Liver (tissue), 9 donors: ENCODE measurements around the gene QRICH1. TPM values are rescaled to one million over a fixed set of nuclear protein-coding genes. Genes with fewer than 3 reads are reported as not detected.
"Not testable (repeated sequence)": the region's sequence is repeated elsewhere in the genome, so short reads cannot be mapped to it uniquely, and the experiment has no call there.

Experiments
- DNase-seq: peaks from one replicate; pipeline ENCODE4 v3.0.0-alpha.2; 2017; ENCODE audit warnings: low spot score
- H3K27ac ChIP-seq, 2 donors: one replicate each; pipeline ENCODE4 v1.7.0; 2013; ENCODE audit warnings: inconsistent platforms in 2 of 2, low read length in 2 of 2, control low read depth in 1 of 2, low read depth in 1 of 2, mild to moderate bottlenecking in 1 of 2
- H3K27me3 ChIP-seq, 4 donors: one replicate each; pipeline versions ENCODE4 v1.6.1 to v1.7.0; 2013; ENCODE audit warnings: low read length in 3 of 4, inconsistent platforms in 1 of 4, mild to moderate bottlenecking in 1 of 4, moderate library complexity in 1 of 4; ENCODE audit not compliant: control insufficient read depth in 4 of 4, insufficient read depth in 4 of 4
- H3K36me3 ChIP-seq, 4 donors: one replicate each; pipeline versions ENCODE4 v1.6.1 to v1.7.0; 2013; ENCODE audit warnings: low read length in 3 of 4, mild to moderate bottlenecking in 3 of 4, low read depth in 1 of 4, moderate library complexity in 1 of 4; ENCODE audit not compliant: control insufficient read depth in 4 of 4, insufficient read depth in 3 of 4
- H3K4me1 ChIP-seq, 4 donors: one replicate each; pipeline versions ENCODE4 v1.6.1 to v1.7.0; 2013; ENCODE audit warnings: low read length in 3 of 4, mild to moderate bottlenecking in 3 of 4, moderate library complexity in 1 of 4; ENCODE audit not compliant: control insufficient read depth in 4 of 4, insufficient read depth in 4 of 4
- H3K4me3 ChIP-seq, 3 donors: one replicate each; pipeline versions ENCODE4 v1.6.1 to v1.7.0; 2013; ENCODE audit warnings: low read length in 3 of 3, control low read depth in 1 of 3, low read depth in 1 of 3, mild to moderate bottlenecking in 1 of 3
- H3K9ac ChIP-seq, 2 donors: one replicate each; pipeline ENCODE4 v1.7.0; 2013; ENCODE audit warnings: low read length in 2 of 2, mild to moderate bottlenecking in 2 of 2, moderate library complexity in 2 of 2, control low read depth in 1 of 2, low read depth in 1 of 2
- H3K9me3 ChIP-seq, 4 donors: one replicate each; pipeline versions ENCODE4 v1.6.1 to v1.7.0; 2013; ENCODE audit warnings: low read length in 3 of 4; ENCODE audit not compliant: control insufficient read depth in 4 of 4
- EGR1 ChIP-seq, 2 donors: IDR thresholded peaks; 2 replicates each; pipeline ENCODE4 v1.6.1; 2016 to 2018; ENCODE audit warnings: antibody characterized with exemption in 2 of 2, low read depth in 2 of 2
- FOXA2 ChIP-seq: IDR thresholded peaks from 2 replicates; pipeline ENCODE4 v1.6.1; 2016; ENCODE audit warnings: antibody characterized with exemption
- GABPA ChIP-seq, 2 donors: IDR thresholded peaks in 1 of 2; conservative IDR thresholded peaks in 1 of 2; 2 replicates each; pipeline ENCODE4 v1.6.1; 2016; ENCODE audit warnings: antibody characterized with exemption in 2 of 2, mild to moderate bottlenecking in 1 of 2, moderate library complexity in 1 of 2
- HNF4A ChIP-seq, 2 donors: conservative IDR thresholded peaks; 2 replicates each; pipeline ENCODE4 v1.6.1; 2016; ENCODE audit warnings: antibody characterized with exemption in 2 of 2, mild to moderate bottlenecking in 2 of 2
- HNF4G ChIP-seq: IDR thresholded peaks from 2 replicates; pipeline ENCODE4 v1.6.1; 2016; ENCODE audit warnings: antibody characterized with exemption
- RXRA ChIP-seq, 2 donors: IDR thresholded peaks; 2 replicates each; pipeline ENCODE4 v1.6.1; 2017 to 2018; ENCODE audit warnings: antibody characterized with exemption in 2 of 2, mild to moderate bottlenecking in 1 of 2
- SP1 ChIP-seq: IDR thresholded peaks from 2 replicates; pipeline ENCODE4 v1.6.1; 2018; ENCODE audit warnings: antibody characterized with exemption, mild to moderate bottlenecking
- YY1 ChIP-seq: IDR thresholded peaks from 2 replicates; pipeline ENCODE4 v1.6.1; 2016; ENCODE audit warnings: antibody characterized with exemption, mild to moderate bottlenecking
- WGBS: extraction: QIAGEN DNeasy Blood & Tissue Kit; methylation state at CpG from one replicate; pipeline ENCODE4 v1.1.7; 2013; 5-methylcytosine and 5-hydroxymethylcytosine counted together
- polyA plus RNA-seq, 2 donors: library from polyadenylated mRNA; stranded (reverse) in 1 of 2; unstranded in 1 of 2; fragments of 200-250 nt in 1 of 2; fragments of >200 nt in 1 of 2; fragmentation: Nextera tagmentation in 1 of 2; extraction: Ambion mirVana in 1 of 2; gene quantifications; one replicate each; pipeline versions ENCODE4 v1.2.1 to v1.2.3, GENCODE V29; 2013 to 2015
- total RNA-seq, 2 donors: library from RNA; depleted of rRNA; stranded (reverse); fragments of >200 nt; gene quantifications; one replicate each; pipeline ENCODE4 v1.2.3, GENCODE V29; 2014
- TF ChIP-seq, protein P1 (sequence below): IDR thresholded peaks from 2 replicates; pipeline ENCODE4 v1.6.1; 2016; ENCODE audit warnings: antibody characterized with exemption
- TF ChIP-seq, protein P2 (sequence below): IDR thresholded peaks from 2 replicates; pipeline ENCODE4 v1.6.1; 2016; ENCODE audit warnings: antibody characterized with exemption, mild to moderate bottlenecking
- TF ChIP-seq, protein P3 (sequence below): IDR thresholded peaks from 2 replicates; pipeline ENCODE4 v1.6.1; 2016; ENCODE audit warnings: antibody characterized with exemption
- donor health status: healthy.
- donor health status: healthy.
- donor health status: healthy.
- donor health status: healthy.
- donor health status: healthy.

Gene QRICH1
- total and polyA plus RNA-seq, 4 donors: 17.3 to 35.1 (median 25.7) TPM

DNA sequence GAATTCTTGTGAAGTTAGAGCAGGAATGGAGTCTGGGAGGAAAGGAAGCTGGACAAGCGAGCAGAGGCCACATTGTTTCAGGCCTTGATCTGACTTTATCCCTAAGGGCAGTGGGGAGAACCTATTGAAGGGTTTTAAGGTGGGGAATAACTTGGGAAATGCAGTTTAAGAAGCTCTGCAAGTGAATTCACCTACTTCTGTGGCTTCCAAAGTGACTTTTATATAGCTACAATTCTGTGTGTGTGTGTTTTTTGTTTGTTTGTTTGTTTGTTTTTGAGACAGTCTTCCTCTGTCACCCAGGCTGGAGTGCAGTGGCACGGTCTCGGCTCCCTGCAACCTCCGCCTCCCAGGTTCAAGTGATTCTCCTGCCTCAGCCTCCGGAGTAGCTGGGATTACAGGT is 85.2 kb downstream of the QRICH1 start:
- Histone ChIP-seq H3K4me1 (peaks cover 6 to 31% (median 20%) of the 10 kb centered on the region in 4 donors), H3K36me3 (peaks cover 0 to 18% (median 2%) of the 10 kb centered on the region in 4 donors), H3K27ac (peak overlapping the region in 1 of 2 donors; percentile 64)
- H3K9me3 ChIP-seq, DNase-seq, H3K27me3 ChIP-seq, H3K9ac ChIP-seq, H3K4me3 ChIP-seq: not testable (repeated sequence)
- 94% methylated on average over 5 of the region's 5 CpGs for WGBS

DNA sequence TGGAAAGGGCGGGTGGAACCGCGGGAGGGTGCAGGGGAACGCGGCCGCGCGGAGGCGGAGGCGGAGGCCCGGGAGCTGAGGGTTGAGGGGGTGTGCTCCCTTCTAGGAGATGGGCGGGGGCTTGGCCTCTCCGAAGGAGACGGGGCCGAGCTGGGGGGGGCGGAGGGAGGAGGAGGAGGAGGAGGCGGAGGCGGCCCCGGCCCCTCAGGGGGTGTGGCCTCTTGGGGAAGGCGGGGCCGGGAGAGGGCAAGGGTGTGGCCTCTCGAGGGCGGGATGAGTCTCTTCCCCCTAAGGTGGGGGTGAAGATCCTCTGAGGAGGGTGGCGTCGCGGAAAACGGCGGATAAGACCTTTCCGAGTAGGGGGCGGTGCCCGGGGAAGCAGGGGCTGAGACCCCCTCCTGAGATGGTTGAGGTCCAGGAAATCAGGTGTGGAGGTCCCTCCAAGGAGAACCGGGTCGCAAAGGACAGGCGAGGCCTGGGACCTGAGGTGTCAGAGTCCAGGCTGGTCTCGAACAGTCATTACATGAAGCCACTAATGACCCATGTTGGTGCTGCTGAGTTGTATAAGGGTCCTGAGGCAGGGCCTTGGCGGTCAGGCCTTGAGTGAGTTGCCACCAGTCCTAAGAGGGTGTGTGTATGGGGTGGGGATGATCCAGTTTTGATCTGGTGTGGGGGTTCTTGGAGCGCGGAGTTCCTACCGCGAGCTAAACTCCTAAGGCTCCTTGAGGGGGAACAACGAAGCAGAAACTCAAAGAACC is 85.9 kb downstream of the QRICH1 start:
- Histone ChIP-seq H3K27ac (peak overlapping the region; percentile 80 to 98), H3K36me3 (peaks cover 0 to 16% (median 2%) of the 10 kb centered on the region in 4 donors), H3K4me3 (peak overlapping the region in 2 of 3 donors; percentile 64 to 69), H3K9me3 (no peaks in the 10 kb centered on the region), H3K9ac (peak overlapping the region in 1 of 2 donors; percentile 81), H3K27me3 (no peaks in the 10 kb centered on the region), H3K4me1 (peaks cover 6 to 31% (median 20%) of the 10 kb centered on the region in 4 donors)
- no peak for TF ChIP-seq GABPA (IDR thresholded peaks at IDR 0.05 in 1 of 2, conservative IDR thresholded peaks at IDR 0.05 in 1 of 2)
- TF ChIP-seq, protein P1, sequence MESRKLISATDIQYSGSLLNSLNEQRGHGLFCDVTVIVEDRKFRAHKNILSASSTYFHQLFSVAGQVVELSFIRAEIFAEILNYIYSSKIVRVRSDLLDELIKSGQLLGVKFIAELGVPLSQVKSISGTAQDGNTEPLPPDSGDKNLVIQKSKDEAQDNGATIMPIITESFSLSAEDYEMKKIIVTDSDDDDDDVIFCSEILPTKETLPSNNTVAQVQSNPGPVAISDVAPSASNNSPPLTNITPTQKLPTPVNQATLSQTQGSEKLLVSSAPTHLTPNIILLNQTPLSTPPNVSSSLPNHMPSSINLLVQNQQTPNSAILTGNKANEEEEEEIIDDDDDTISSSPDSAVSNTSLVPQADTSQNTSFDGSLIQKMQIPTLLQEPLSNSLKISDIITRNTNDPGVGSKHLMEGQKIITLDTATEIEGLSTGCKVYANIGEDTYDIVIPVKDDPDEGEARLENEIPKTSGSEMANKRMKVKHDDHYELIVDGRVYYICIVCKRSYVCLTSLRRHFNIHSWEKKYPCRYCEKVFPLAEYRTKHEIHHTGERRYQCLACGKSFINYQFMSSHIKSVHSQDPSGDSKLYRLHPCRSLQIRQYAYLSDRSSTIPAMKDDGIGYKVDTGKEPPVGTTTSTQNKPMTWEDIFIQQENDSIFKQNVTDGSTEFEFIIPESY: no peak
- TF ChIP-seq EGR1 (IDR thresholded peaks at IDR 0.05; ENCODE audit: low read depth in 2 of 2): no peak
- no peak for TF ChIP-seq FOXA2
- no peak for TF ChIP-seq HNF4A (conservative IDR thresholded peaks at IDR 0.05)
- TF ChIP-seq, protein P2, sequence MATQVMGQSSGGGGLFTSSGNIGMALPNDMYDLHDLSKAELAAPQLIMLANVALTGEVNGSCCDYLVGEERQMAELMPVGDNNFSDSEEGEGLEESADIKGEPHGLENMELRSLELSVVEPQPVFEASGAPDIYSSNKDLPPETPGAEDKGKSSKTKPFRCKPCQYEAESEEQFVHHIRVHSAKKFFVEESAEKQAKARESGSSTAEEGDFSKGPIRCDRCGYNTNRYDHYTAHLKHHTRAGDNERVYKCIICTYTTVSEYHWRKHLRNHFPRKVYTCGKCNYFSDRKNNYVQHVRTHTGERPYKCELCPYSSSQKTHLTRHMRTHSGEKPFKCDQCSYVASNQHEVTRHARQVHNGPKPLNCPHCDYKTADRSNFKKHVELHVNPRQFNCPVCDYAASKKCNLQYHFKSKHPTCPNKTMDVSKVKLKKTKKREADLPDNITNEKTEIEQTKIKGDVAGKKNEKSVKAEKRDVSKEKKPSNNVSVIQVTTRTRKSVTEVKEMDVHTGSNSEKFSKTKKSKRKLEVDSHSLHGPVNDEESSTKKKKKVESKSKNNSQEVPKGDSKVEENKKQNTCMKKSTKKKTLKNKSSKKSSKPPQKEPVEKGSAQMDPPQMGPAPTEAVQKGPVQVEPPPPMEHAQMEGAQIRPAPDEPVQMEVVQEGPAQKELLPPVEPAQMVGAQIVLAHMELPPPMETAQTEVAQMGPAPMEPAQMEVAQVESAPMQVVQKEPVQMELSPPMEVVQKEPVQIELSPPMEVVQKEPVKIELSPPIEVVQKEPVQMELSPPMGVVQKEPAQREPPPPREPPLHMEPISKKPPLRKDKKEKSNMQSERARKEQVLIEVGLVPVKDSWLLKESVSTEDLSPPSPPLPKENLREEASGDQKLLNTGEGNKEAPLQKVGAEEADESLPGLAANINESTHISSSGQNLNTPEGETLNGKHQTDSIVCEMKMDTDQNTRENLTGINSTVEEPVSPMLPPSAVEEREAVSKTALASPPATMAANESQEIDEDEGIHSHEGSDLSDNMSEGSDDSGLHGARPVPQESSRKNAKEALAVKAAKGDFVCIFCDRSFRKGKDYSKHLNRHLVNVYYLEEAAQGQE: no peak
- no peak for TF ChIP-seq RXRA (IDR thresholded peaks at IDR 0.05)
- no peak for TF ChIP-seq HNF4G
- no peak for TF ChIP-seq SP1
- TF ChIP-seq, protein P3, sequence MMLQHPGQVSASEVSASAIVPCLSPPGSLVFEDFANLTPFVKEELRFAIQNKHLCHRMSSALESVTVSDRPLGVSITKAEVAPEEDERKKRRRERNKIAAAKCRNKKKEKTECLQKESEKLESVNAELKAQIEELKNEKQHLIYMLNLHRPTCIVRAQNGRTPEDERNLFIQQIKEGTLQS: no peak
- no peak for TF ChIP-seq YY1
- DNase-seq: peak; percentile 94
- 23% methylated on average over 41 of the region's 41 CpGs for WGBS
